NK-92 (cell line): ENCODE results near the gene DBN1.
"Not testable (repeated sequence)": the region's sequence is repeated elsewhere in the genome, so short reads cannot be mapped to it uniquely, and the experiment has no call there.

Source experiments
- DNase-seq: peaks from one replicate; lab custom pipeline; 2025; ENCODE audit not compliant: unreplicated experiment; lab: John Stamatoyannopoulos, UW

The DBN1 gene

GRCh38 chr5:177491983-177492746 is 18.7 kb upstream of the DBN1 start:
- DNase-seq: no peak

- DNase-seq: no peak
Observed at GRCh38 chr5:177491429-177491945, 18.1 kb upstream of the DBN1 start.

- DNase-seq: no peak
Observed at GRCh38 chr5:177490992-177491391, 17.6 kb upstream of the DBN1 start.

GRCh38 chr5:177490311-177490991 is 17.0 kb upstream of the DBN1 start:
- no peak for DNase-seq

GRCh38 chr5:177489119-177489716 is 15.8 kb upstream of the DBN1 start:
- DNase-seq: no peak

GRCh38 chr5:177487975-177488374 is 14.5 kb upstream of the DBN1 start:
- no peak for DNase-seq

- no peak for DNase-seq
Observed at GRCh38 chr5:177487144-177487543, 13.7 kb upstream of the DBN1 start.

GRCh38 chr5:177486256-177486655 is 12.8 kb upstream of the DBN1 start:
- DNase-seq: no peak

GRCh38 chr5:177485753-177486152 is 12.3 kb upstream of the DBN1 start:
- not testable (repeated sequence) for DNase-seq

- DNase-seq: no peak
Observed at GRCh38 chr5:177484902-177485549, 11.6 kb upstream of the DBN1 start.

- no peak for DNase-seq
Observed at GRCh38 chr5:177483994-177484901, 10.8 kb upstream of the DBN1 start.

- no peak for DNase-seq
Observed at GRCh38 chr5:177483042-177483441, 9.6 kb upstream of the DBN1 start.

GRCh38 chr5:177482359-177482795 is 8.9 kb upstream of the DBN1 start:
- no peak for DNase-seq

- no peak for DNase-seq
Observed at GRCh38 chr5:177479774-177480173, 6.3 kb upstream of the DBN1 start.

- no peak for DNase-seq
Observed at GRCh38 chr5:177478711-177479646, 5.5 kb upstream of the DBN1 start.

- no peak for DNase-seq
Observed at GRCh38 chr5:177477701-177478477, 4.5 kb upstream of the DBN1 start.

- DNase-seq: no peak
Observed at GRCh38 chr5:177476531-177477233, 3.2 kb upstream of the DBN1 start.
